HG03135 (cell line): ENCODE measurements around the gene CCT7.

Experiments
- ATAC-seq: cut with Tn5 transposase; IDR thresholded peaks from one replicate; pipeline ENCODE4 v1.9.1; 2021; ENCODE audit warnings: mild to moderate bottlenecking, moderate library complexity; ENCODE audit not compliant: unreplicated experiment

Gene CCT7

GRCh38 chr2:73225513-73226360 lies 8.4 kb upstream of the CCT7 start:
- no peak for ATAC-seq

- ATAC-seq: no peak
Observed at GRCh38 chr2:73227086-73227485, 7.0 kb upstream of the CCT7 start.

- no peak for ATAC-seq
Observed at GRCh38 chr2:73228631-73229030, 5.5 kb upstream of the CCT7 start.

GRCh38 chr2:73232403-73233153 lies 1.5 kb upstream of the CCT7 start:
- peak; percentile 8 for ATAC-seq

- peak; percentile 86 for ATAC-seq
Observed at GRCh38 chr2:73233154-73233931, 765 bp upstream of the CCT7 start, which contains the start of gene PRADC1. Gene PRADC1 (minus strand): TSS chr2:73233239. CDS start chr2:73233160, 79 bp downstream.

GRCh38 chr2:73235315-73236028 lies 1.4 kb downstream of the CCT7 start:
- ATAC-seq: no peak

GRCh38 chr2:73237168-73237567 lies 3.1 kb downstream of the CCT7 start:
- ATAC-seq: no peak

- no peak for ATAC-seq
Observed at GRCh38 chr2:73238149-73238548, 4.0 kb downstream of the CCT7 start.

- ATAC-seq: no peak
Observed at GRCh38 chr2:73238976-73239375, 4.9 kb downstream of the CCT7 start.

- no peak for ATAC-seq
Observed at GRCh38 chr2:73239776-73240175, 5.7 kb downstream of the CCT7 start.

- no peak for ATAC-seq
Observed at GRCh38 chr2:73243884-73244570, 9.9 kb downstream of the CCT7 start.

- no peak for ATAC-seq
Observed at GRCh38 chr2:73244580-73244979, 10.5 kb downstream of the CCT7 start.

GRCh38 chr2:73246850-73247249 lies 12.7 kb downstream of the CCT7 start:
- no peak for ATAC-seq

- ATAC-seq: no peak
Observed at GRCh38 chr2:73249636-73250035, 15.5 kb downstream of the CCT7 start.

- ATAC-seq: no peak
Observed at GRCh38 chr2:73250872-73251846, 17.1 kb downstream of the CCT7 start.

GRCh38 chr2:73252238-73253027 lies 18.3 kb downstream of the CCT7 start:
- no peak for ATAC-seq

- ATAC-seq: no peak
Observed at GRCh38 chr2:73253400-73253799, 19.3 kb downstream of the CCT7 start.

GRCh38 chr2:73253901-73254300 lies 19.8 kb downstream of the CCT7 start:
- ATAC-seq: no peak
